ENCODE data around the gene C9orf57. TPM values are rescaled to one million over a fixed set of nuclear protein-coding genes. Genes with fewer than 3 reads are reported as not detected.

C9orf57 gene
- total RNA-seq, 1 donor from 2014 or later: not detected

- Histone ChIP-seq H4K20me1 (ENCODE audit: insufficient read depth, low read length) (no peaks in the 10 kb centered on the region), H3K4me2 (ENCODE audit: low read length) (no peak overlapping the region), H3K27ac (ENCODE audit: low read depth, low read length) (no peak overlapping the region), H3K4me1 (ENCODE audit: insufficient read depth, low read length) (no peaks in the 10 kb centered on the region), H3K27me3 (ENCODE audit: insufficient read depth, low read length) (no peaks in the 10 kb centered on the region), H3K36me3 (ENCODE audit: insufficient read depth, low read length) (no peaks in the 10 kb centered on the region), H3K9ac (ENCODE audit: low read length) (no peak overlapping the region), H2AFZ (ENCODE audit: low read depth, low read length) (no peak overlapping the region), H3K9me3 (ENCODE audit: insufficient read depth, low read depth, low read length) (no peaks in the 10 kb centered on the region), H3K4me3 (ENCODE audit: insufficient read depth, low read depth, low read length) (no peak overlapping the region), H3K79me2 (ENCODE audit: insufficient read depth, low read length) (no peaks in the 10 kb centered on the region)
- no peak for FAIRE-seq
- H3K27ac Mint-ChIP-seq (ENCODE audit: unreplicated experiment): no peak overlapping the region
- no peaks in the 10 kb centered on the region for H3K4me1 Mint-ChIP-seq (ENCODE audit: low read depth, unreplicated experiment)
- no peak overlapping the region for H3K4me3 Mint-ChIP-seq (ENCODE audit: unreplicated experiment)
- no peak for TF ChIP-seq EZH2 (IDR thresholded peaks at IDR 0.05; ENCODE audit: insufficient read depth, low read length)
- TF ChIP-seq, protein P1, sequence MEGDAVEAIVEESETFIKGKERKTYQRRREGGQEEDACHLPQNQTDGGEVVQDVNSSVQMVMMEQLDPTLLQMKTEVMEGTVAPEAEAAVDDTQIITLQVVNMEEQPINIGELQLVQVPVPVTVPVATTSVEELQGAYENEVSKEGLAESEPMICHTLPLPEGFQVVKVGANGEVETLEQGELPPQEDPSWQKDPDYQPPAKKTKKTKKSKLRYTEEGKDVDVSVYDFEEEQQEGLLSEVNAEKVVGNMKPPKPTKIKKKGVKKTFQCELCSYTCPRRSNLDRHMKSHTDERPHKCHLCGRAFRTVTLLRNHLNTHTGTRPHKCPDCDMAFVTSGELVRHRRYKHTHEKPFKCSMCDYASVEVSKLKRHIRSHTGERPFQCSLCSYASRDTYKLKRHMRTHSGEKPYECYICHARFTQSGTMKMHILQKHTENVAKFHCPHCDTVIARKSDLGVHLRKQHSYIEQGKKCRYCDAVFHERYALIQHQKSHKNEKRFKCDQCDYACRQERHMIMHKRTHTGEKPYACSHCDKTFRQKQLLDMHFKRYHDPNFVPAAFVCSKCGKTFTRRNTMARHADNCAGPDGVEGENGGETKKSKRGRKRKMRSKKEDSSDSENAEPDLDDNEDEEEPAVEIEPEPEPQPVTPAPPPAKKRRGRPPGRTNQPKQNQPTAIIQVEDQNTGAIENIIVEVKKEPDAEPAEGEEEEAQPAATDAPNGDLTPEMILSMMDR (IDR thresholded peaks at IDR 0.05; ENCODE audit: insufficient read depth, low read depth, low read length): no peak
- no peaks in the 10 kb centered on the region for H3K36me3 Mint-ChIP-seq (ENCODE audit: low read depth, unreplicated experiment)
- DNase-seq (ENCODE audit: low read depth): no peak
- no peaks in the 10 kb centered on the region for H3K9me3 Mint-ChIP-seq (ENCODE audit: unreplicated experiment)
- H3K27me3 Mint-ChIP-seq (ENCODE audit: low read depth, unreplicated experiment): peaks cover 2% of the 10 kb centered on the region
Observed at GRCh38 chr9:72046630-72047456, 13.6 kb downstream of the C9orf57 start.

GRCh38 chr9:72044095-72044494 lies 16.3 kb downstream of the C9orf57 start:
- H3K36me3 Mint-ChIP-seq (ENCODE audit: low read depth, unreplicated experiment): no peaks in the 10 kb centered on the region
- H3K9me3 Mint-ChIP-seq (ENCODE audit: unreplicated experiment): no peaks in the 10 kb centered on the region
- Histone ChIP-seq H3K4me1 (ENCODE audit: insufficient read depth, low read length) (no peaks in the 10 kb centered on the region), H3K36me3 (ENCODE audit: insufficient read depth, low read length) (no peaks in the 10 kb centered on the region), H2AFZ (ENCODE audit: low read depth, low read length) (no peak overlapping the region), H3K27ac (ENCODE audit: low read depth, low read length) (no peak overlapping the region), H3K4me2 (ENCODE audit: low read length) (no peak overlapping the region), H3K9ac (ENCODE audit: low read length) (no peak overlapping the region), H3K79me2 (ENCODE audit: insufficient read depth, low read length) (no peaks in the 10 kb centered on the region), H3K4me3 (ENCODE audit: insufficient read depth, low read depth, low read length) (no peak overlapping the region), H3K9me3 (ENCODE audit: insufficient read depth, low read depth, low read length) (no peaks in the 10 kb centered on the region), H3K27me3 (ENCODE audit: insufficient read depth, low read length) (no peaks in the 10 kb centered on the region), H4K20me1 (ENCODE audit: insufficient read depth, low read length) (no peaks in the 10 kb centered on the region)
- no peak for TF ChIP-seq EZH2 (IDR thresholded peaks at IDR 0.05; ENCODE audit: insufficient read depth, low read length)
- TF ChIP-seq, protein P1 (IDR thresholded peaks at IDR 0.05; ENCODE audit: insufficient read depth, low read depth, low read length): no peak
- no peaks in the 10 kb centered on the region for H3K4me1 Mint-ChIP-seq (ENCODE audit: low read depth, unreplicated experiment)
- H3K4me3 Mint-ChIP-seq (ENCODE audit: unreplicated experiment): no peak overlapping the region
- H3K27me3 Mint-ChIP-seq (ENCODE audit: low read depth, unreplicated experiment): peaks cover 2% of the 10 kb centered on the region
- no peak overlapping the region for H3K27ac Mint-ChIP-seq (ENCODE audit: unreplicated experiment)
- FAIRE-seq (no peak), DNase-seq (ENCODE audit: low read depth) (no peak)

DNA sequence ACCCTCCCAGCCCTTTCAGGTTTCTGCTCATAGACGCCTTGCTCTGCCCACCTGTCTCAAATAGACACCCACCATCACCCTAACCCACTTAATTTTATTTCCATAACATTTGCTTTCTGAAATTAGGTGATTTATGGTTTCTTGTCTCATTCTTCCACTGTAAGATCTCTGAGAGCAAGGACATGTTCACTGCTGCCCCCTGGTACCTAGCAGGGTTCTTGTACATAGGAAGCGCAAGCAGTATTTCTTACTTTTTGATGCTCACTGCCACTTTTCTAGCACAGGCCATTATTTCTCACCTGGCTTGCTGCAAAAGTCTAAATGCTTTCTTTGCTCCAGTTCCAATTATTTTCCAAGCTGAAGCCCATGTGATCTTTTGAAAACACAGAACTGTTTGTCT lies 16.8 kb downstream of the C9orf57 start:
- Histone ChIP-seq H3K4me1 (ENCODE audit: insufficient read depth, low read length) (no peaks in the 10 kb centered on the region), H2AFZ (ENCODE audit: low read depth, low read length) (no peak overlapping the region), H4K20me1 (ENCODE audit: insufficient read depth, low read length) (no peaks in the 10 kb centered on the region), H3K36me3 (ENCODE audit: insufficient read depth, low read length) (no peaks in the 10 kb centered on the region), H3K9ac (ENCODE audit: low read length) (no peak overlapping the region), H3K4me3 (ENCODE audit: insufficient read depth, low read depth, low read length) (no peak overlapping the region), H3K27ac (ENCODE audit: low read depth, low read length) (no peak overlapping the region), H3K9me3 (ENCODE audit: insufficient read depth, low read depth, low read length) (no peaks in the 10 kb centered on the region), H3K79me2 (ENCODE audit: insufficient read depth, low read length) (no peaks in the 10 kb centered on the region), H3K27me3 (ENCODE audit: insufficient read depth, low read length) (no peaks in the 10 kb centered on the region), H3K4me2 (ENCODE audit: low read length) (no peak overlapping the region)
- DNase-seq (ENCODE audit: low read depth): no peak
- peaks cover 2% of the 10 kb centered on the region for H3K27me3 Mint-ChIP-seq (ENCODE audit: low read depth, unreplicated experiment)
- no peak for FAIRE-seq
- H3K27ac Mint-ChIP-seq (ENCODE audit: unreplicated experiment): no peak overlapping the region
- no peak for TF ChIP-seq EZH2 (IDR thresholded peaks at IDR 0.05; ENCODE audit: insufficient read depth, low read length)
- TF ChIP-seq, protein P1 (IDR thresholded peaks at IDR 0.05; ENCODE audit: insufficient read depth, low read depth, low read length): no peak
- H3K4me3 Mint-ChIP-seq (ENCODE audit: unreplicated experiment): no peak overlapping the region
- H3K36me3 Mint-ChIP-seq (ENCODE audit: low read depth, unreplicated experiment): no peaks in the 10 kb centered on the region
- no peaks in the 10 kb centered on the region for H3K9me3 Mint-ChIP-seq (ENCODE audit: unreplicated experiment)
- no peaks in the 10 kb centered on the region for H3K4me1 Mint-ChIP-seq (ENCODE audit: low read depth, unreplicated experiment)

Measured in astrocyte (in vitro differentiated cells and primary cell).